Measurements from ENCODE around the gene SYCP3.

DNA sequence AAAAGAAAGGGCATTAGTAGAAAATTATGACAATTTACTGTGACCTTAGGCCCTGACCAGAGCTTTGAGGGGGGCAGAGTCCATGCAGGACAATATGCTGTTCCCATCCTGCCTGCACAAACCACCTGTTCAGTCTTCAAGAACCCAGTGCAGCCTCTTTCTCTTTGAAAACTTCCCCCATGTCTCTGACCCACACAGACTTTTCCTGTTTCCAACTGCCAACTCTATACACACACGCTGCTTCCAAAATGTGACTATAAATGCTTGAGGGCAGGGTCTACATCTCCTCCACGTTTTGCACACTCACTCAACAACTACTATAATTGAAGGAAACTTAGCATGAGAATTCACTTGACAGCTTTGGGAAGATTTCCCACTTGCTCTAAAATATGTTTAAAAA is 36.6 kb upstream of the SYCP3 start:
- TF ChIP-seq POLR2A (IDR thresholded peaks at IDR 0.05) = no peak
- TF ChIP-seq, protein P1, sequence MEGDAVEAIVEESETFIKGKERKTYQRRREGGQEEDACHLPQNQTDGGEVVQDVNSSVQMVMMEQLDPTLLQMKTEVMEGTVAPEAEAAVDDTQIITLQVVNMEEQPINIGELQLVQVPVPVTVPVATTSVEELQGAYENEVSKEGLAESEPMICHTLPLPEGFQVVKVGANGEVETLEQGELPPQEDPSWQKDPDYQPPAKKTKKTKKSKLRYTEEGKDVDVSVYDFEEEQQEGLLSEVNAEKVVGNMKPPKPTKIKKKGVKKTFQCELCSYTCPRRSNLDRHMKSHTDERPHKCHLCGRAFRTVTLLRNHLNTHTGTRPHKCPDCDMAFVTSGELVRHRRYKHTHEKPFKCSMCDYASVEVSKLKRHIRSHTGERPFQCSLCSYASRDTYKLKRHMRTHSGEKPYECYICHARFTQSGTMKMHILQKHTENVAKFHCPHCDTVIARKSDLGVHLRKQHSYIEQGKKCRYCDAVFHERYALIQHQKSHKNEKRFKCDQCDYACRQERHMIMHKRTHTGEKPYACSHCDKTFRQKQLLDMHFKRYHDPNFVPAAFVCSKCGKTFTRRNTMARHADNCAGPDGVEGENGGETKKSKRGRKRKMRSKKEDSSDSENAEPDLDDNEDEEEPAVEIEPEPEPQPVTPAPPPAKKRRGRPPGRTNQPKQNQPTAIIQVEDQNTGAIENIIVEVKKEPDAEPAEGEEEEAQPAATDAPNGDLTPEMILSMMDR (IDR thresholded peaks at IDR 0.05) = no peak
